H9 (cell line): Measurements from ENCODE around the gene ARSJ. TPM values are rescaled to one million over a fixed set of nuclear protein-coding genes. Genes with fewer than 3 reads are reported as not detected.
"Not testable (repeated sequence)": the region's sequence is repeated elsewhere in the genome, so short reads cannot be mapped to it uniquely, and the experiment has no call there.

ENCODE experiments used
- DNase-seq: peaks from one replicate; pipeline ENCODE4 v3.0.0-alpha.2; 2017
- H2AFZ ChIP-seq: one replicate; pipeline ENCODE4 v1.6.1; 2013; ENCODE audit warnings: mild to moderate bottlenecking, low read length, control low read depth, moderate library complexity
- H2AK5ac ChIP-seq: 2 replicates; pipeline ENCODE4 v1.6.1; 2013; ENCODE audit warnings: low read length, control low read depth, mixed read lengths; ENCODE audit not compliant: insufficient read length
- H2BK120ac ChIP-seq: one replicate; pipeline ENCODE4 v1.6.1; 2013; ENCODE audit warnings: low read depth, mild to moderate bottlenecking, low read length, control low read depth, inconsistent platforms; ENCODE audit not compliant: poor library complexity, severe bottlenecking
- H2BK12ac ChIP-seq: 2 replicates; pipeline ENCODE4 v1.6.1; 2013; ENCODE audit warnings: low read length, control low read depth, mixed read lengths, low read depth; ENCODE audit not compliant: insufficient read length
- H2BK15ac ChIP-seq: 2 replicates; pipeline ENCODE4 v1.6.1; 2013; ENCODE audit warnings: low read depth, low read length, control low read depth
- H2BK20ac ChIP-seq: one replicate; pipeline ENCODE4 v1.6.1; 2013; ENCODE audit warnings: low read depth, mild to moderate bottlenecking, low read length, control low read depth, inconsistent platforms; ENCODE audit not compliant: poor library complexity, severe bottlenecking
- H2BK5ac ChIP-seq: 2 replicates; pipeline ENCODE4 v1.6.1; 2013; ENCODE audit warnings: low read length, control low read depth, mixed read lengths; ENCODE audit not compliant: insufficient read length
- H3K14ac ChIP-seq: 2 replicates; pipeline ENCODE4 v1.6.1; 2013; ENCODE audit warnings: low read length, control low read depth; ENCODE audit not compliant: insufficient read depth
- H3K18ac ChIP-seq: 2 replicates; pipeline ENCODE4 v1.6.1; 2013; ENCODE audit warnings: low read depth, mild to moderate bottlenecking, mixed read lengths, low read length, control low read depth; ENCODE audit not compliant: insufficient read length
- H3K23ac ChIP-seq: 2 replicates; pipeline ENCODE4 v1.6.1; 2013; ENCODE audit warnings: low read length, control low read depth, mixed read lengths, low read depth; ENCODE audit not compliant: insufficient read length
- H3K23me2 ChIP-seq: 2 replicates; pipeline ENCODE4 v1.6.1; 2013; ENCODE audit warnings: low read depth, mild to moderate bottlenecking, mixed read lengths, low read length, control low read depth; ENCODE audit not compliant: insufficient read length, poor library complexity, severe bottlenecking
- H3K27ac ChIP-seq: 2 replicates; pipeline ENCODE4 v1.5.1; 2013; ENCODE audit warnings: low read length, control low read depth, mixed read lengths, low read depth; ENCODE audit not compliant: insufficient read length
- H3K27me3 ChIP-seq: 2 replicates; pipeline ENCODE4 v1.6.1; 2013; ENCODE audit warnings: low read length, control low read depth, inconsistent platforms; ENCODE audit not compliant: insufficient read depth
- H3K4ac ChIP-seq: 2 replicates; pipeline ENCODE4 v1.6.1; 2013; ENCODE audit warnings: low read depth, mild to moderate bottlenecking, control low read depth, inconsistent platforms, low read length, moderate library complexity
- H3K4me1 ChIP-seq: 2 replicates; pipeline ENCODE4 v1.6.1; 2013; ENCODE audit warnings: low read length, control low read depth, inconsistent platforms; ENCODE audit not compliant: insufficient read depth
- H3K4me2 ChIP-seq: 2 replicates; pipeline ENCODE4 v1.6.1; 2013; ENCODE audit warnings: low read length, control low read depth, mixed read lengths; ENCODE audit not compliant: insufficient read length, insufficient read depth
- H3K56ac ChIP-seq: 2 replicates; pipeline ENCODE4 v1.6.1; 2013; ENCODE audit warnings: low read depth, mild to moderate bottlenecking, mixed read lengths, low read length, control low read depth; ENCODE audit not compliant: insufficient read length
- H3K79me1 ChIP-seq: 2 replicates; pipeline ENCODE4 v1.6.1; 2013; ENCODE audit warnings: low read depth, mild to moderate bottlenecking, moderate library complexity, low read length, control low read depth, inconsistent platforms; ENCODE audit not compliant: insufficient read depth, poor library complexity, severe bottlenecking
- H3K79me2 ChIP-seq: 2 replicates; pipeline ENCODE4 v1.6.1; 2013; ENCODE audit warnings: low read length, control low read depth, inconsistent platforms; ENCODE audit not compliant: insufficient read depth
- H3K9ac ChIP-seq: 2 replicates; pipeline ENCODE4 v1.6.1; 2013; ENCODE audit warnings: low read length, control low read depth, mixed read lengths; ENCODE audit not compliant: insufficient read length; ENCODE audit errors: extremely low read depth
- H3K9me3 ChIP-seq: one replicate; pipeline ENCODE4 v1.6.1; 2013; ENCODE audit warnings: low read depth, low read length, inconsistent platforms; ENCODE audit not compliant: control insufficient read depth
- H3T11ph ChIP-seq: one replicate; pipeline ENCODE4 v1.6.1; 2013; ENCODE audit warnings: mild to moderate bottlenecking, low read length, control low read depth, inconsistent platforms
- H4K20me1 ChIP-seq: one replicate; pipeline ENCODE4 v1.6.1; 2013; ENCODE audit not compliant: control insufficient read depth, insufficient read length, insufficient read depth
- H4K5ac ChIP-seq: 2 replicates; pipeline ENCODE4 v1.6.1; 2013; ENCODE audit warnings: low read depth, mild to moderate bottlenecking, mixed read lengths, low read length, control low read depth; ENCODE audit not compliant: insufficient read length
- H4K8ac ChIP-seq: replicated peaks from 2 replicates; pipeline ENCODE4 v1.6.1; 2013; ENCODE audit warnings: low read length, control low read depth, mixed read lengths, low read depth; ENCODE audit not compliant: insufficient read length
- H4K91ac ChIP-seq: 2 replicates; pipeline ENCODE4 v1.6.1; 2013; ENCODE audit warnings: low read depth, mild to moderate bottlenecking, moderate library complexity, mixed read lengths, low read length, control low read depth; ENCODE audit not compliant: insufficient read length
- H3K27ac Mint-ChIP-seq, 3 experiments: 2 replicates in 2 of 3; 3 replicates in 1 of 3; pipeline ENCODE4 v1.8.0; 2020 to 2021; ENCODE audit warnings: mixed read lengths in 3 of 3, mild to moderate bottlenecking in 1 of 3, moderate library complexity in 1 of 3
- H3K27me3 Mint-ChIP-seq: 2 replicates; pipeline ENCODE4 v1.8.0; 2021; ENCODE audit warnings: low read depth, mild to moderate bottlenecking, moderate library complexity, mixed read lengths
- H3K36me3 Mint-ChIP-seq, 3 experiments: 2 replicates in 2 of 3; 3 replicates in 1 of 3; pipeline ENCODE4 v1.8.0; 2020 to 2021; ENCODE audit warnings: low read depth in 3 of 3, mixed read lengths in 3 of 3; ENCODE audit not compliant: insufficient read depth in 1 of 3
- H3K4me1 Mint-ChIP-seq, 2 experiments: 2 replicates each; pipeline ENCODE4 v1.8.0; 2020; ENCODE audit warnings: mixed read lengths in 2 of 2
- H3K4me3 Mint-ChIP-seq, 2 experiments: 2 replicates in 1 of 2; 3 replicates in 1 of 2; pipeline ENCODE4 v1.8.0; 2020 to 2021; ENCODE audit warnings: mild to moderate bottlenecking in 2 of 2, mixed read lengths in 2 of 2, moderate library complexity in 1 of 2
- H3K9me3 Mint-ChIP-seq, 2 experiments: 2 replicates in 1 of 2; 3 replicates in 1 of 2; pipeline ENCODE4 v1.8.0; 2020; ENCODE audit warnings: mild to moderate bottlenecking in 2 of 2, mixed read lengths in 2 of 2, moderate library complexity in 1 of 2
- WGBS: extraction: QIAGEN DNeasy Blood & Tissue Kit; methylation state at CpG from one replicate; pipeline ENCODE4 v1.1.7; 2013; ENCODE audit warnings: missing lambda C conversion rate, low lambda C conversion rate, mixed read lengths; ENCODE audit not compliant: insufficient read length; ENCODE audit errors: extremely low coverage; 5-methylcytosine and 5-hydroxymethylcytosine counted together
- total RNA-seq: library from RNA; stranded (reverse); gene quantifications from 2 replicates; pipeline ENCODE4 v1.2.1, GENCODE V29; 2021
- TF ChIP-seq, protein P1 (sequence below): fragments of 200-600 bp; sonication (generic); conservative IDR thresholded peaks from 3 replicates; pipeline ENCODE4 v1.8.0; 2021; ENCODE audit warnings: antibody characterized with exemption, mild to moderate bottlenecking

Gene ARSJ
- total RNA-seq, 1 experiment from 2014 or later, result 1.1 TPM

DNA sequence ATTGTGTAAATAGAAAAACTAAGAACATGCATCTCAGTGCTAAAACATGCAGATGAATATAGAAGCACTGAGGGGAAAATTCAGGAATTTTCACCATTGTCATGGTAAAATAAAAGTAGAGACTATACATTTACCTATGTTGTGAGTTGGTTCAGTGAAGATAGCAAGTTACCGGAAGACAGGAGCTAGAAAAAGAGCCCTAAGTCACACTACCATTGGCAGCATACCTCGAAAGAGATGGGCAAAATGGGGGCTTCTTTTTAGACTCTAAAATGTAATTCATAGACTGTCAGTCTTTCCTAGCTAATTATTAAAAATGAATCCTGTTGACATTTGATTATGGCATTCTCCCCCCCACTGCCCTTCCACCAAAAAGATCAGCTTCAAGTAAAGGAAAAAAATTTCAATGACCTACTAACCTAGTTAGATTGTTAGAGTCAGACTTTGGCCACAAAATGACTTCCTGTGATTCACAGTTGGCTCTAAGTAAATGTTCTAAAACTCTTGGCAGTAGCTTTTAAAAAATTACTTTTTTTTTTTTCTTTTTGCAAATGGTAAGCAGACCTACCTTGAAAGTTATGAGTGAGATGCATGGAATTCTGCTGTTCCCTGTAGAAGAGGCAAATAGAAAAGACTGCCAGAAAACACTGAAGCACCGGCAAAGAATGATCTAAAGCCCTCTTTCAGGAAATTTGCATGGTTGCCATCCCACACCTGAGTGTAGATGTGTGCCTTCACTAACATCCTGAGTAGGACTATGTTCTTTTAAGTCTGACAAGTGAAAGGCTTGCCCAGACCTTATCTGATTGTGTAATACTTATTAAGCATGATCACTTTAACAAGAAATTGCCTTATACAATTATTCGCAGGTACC, 26.4 kb upstream of the ARSJ start:
- no peak overlapping the region for H3K14ac ChIP-seq
- no peak overlapping the region for H3K56ac ChIP-seq
- H3K9me3 ChIP-seq, result no peaks in the 10 kb centered on the region
- Mint-ChIP-seq H3K4me3 (no peak overlapping the region), H3K4me1 (peaks cover 14% of the 10 kb centered on the region in 2 experiments), H3K9me3 (peaks cover 0 to 4% of the 10 kb centered on the region in 2 experiments; a peak in 1 of 5 replicates), H3K36me3 (no peaks in the 10 kb centered on the region; a peak in 1 of 7 replicates), H3K27ac (no peak overlapping the region), H3K27me3 (no peaks in the 10 kb centered on the region)
- H2AK5ac ChIP-seq, result no peak overlapping the region
- no peak overlapping the region for H2BK15ac ChIP-seq
- H2BK12ac ChIP-seq, result no peak overlapping the region
- H3K79me2 ChIP-seq, result no peaks in the 10 kb centered on the region
- no peak overlapping the region for H4K8ac ChIP-seq
- no peak overlapping the region for H3K27ac ChIP-seq
- no peak overlapping the region for H3K23ac ChIP-seq
- H3K23me2 ChIP-seq, result no peaks in the 10 kb centered on the region
- H3K79me1 ChIP-seq, result no peaks in the 10 kb centered on the region
- peaks cover 3% of the 10 kb centered on the region; the same call in 1 of the 2 replicates for H3K4me1 ChIP-seq
- no peak overlapping the region for H3K9ac ChIP-seq
- H2BK120ac ChIP-seq, result no peak overlapping the region
- no peak overlapping the region for H3T11ph ChIP-seq
- H2AFZ ChIP-seq, result no peak overlapping the region
- H2BK20ac ChIP-seq, result no peak overlapping the region
- WGBS, result no CpG with 5 or more reads among the region's 4 CpGs
- H2BK5ac ChIP-seq, result no peak overlapping the region
- no peaks in the 10 kb centered on the region for H4K20me1 ChIP-seq
- H4K91ac ChIP-seq, result no peak overlapping the region
- no peak overlapping the region for H3K4ac ChIP-seq
- no peak overlapping the region for H4K5ac ChIP-seq
- TF ChIP-seq, protein P1, sequence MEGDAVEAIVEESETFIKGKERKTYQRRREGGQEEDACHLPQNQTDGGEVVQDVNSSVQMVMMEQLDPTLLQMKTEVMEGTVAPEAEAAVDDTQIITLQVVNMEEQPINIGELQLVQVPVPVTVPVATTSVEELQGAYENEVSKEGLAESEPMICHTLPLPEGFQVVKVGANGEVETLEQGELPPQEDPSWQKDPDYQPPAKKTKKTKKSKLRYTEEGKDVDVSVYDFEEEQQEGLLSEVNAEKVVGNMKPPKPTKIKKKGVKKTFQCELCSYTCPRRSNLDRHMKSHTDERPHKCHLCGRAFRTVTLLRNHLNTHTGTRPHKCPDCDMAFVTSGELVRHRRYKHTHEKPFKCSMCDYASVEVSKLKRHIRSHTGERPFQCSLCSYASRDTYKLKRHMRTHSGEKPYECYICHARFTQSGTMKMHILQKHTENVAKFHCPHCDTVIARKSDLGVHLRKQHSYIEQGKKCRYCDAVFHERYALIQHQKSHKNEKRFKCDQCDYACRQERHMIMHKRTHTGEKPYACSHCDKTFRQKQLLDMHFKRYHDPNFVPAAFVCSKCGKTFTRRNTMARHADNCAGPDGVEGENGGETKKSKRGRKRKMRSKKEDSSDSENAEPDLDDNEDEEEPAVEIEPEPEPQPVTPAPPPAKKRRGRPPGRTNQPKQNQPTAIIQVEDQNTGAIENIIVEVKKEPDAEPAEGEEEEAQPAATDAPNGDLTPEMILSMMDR, result no peak
- no peak overlapping the region for H3K18ac ChIP-seq
- H3K27me3 ChIP-seq, result no peaks in the 10 kb centered on the region
- no peak overlapping the region for H3K4me2 ChIP-seq
- no peak for DNase-seq

DNA sequence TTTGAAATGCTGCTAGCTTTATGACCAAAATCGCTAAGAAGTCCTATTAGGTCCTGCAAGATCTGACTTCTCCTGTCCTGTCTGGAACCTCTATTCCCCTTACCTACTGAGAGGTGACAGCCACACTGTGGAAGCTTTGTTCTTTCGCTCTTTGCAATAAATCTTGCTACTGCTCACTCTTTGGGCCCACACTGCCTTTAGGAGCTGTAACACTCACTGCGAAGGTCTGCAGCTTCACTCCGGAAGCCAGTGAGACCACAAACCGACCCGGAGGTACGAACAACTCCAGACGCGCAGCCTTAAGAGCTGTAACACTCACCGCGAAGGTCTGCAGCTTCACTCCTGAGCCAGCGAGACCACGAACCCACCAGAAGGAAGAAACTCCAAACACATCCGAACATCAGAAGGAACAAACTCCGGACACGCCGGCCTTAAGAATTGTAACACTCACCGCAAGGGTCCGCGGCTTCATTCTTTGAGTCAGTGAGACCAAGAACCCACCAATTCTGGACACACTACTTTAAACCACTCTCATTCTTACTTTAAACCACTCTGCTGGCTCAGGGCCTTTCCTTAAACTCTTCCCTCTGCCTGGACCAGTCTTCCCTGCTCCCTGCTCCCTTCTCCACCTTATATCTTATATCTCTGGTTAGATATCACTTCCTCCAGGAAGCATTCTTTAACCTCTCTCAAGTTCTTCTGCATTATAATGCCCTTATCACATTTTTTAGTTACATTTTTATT, 25.2 kb upstream of the ARSJ start:
- not testable (repeated sequence) for H2BK5ac ChIP-seq, H3K9me3 ChIP-seq, H3K9ac ChIP-seq, H2BK20ac ChIP-seq, H4K5ac ChIP-seq, DNase-seq, H4K20me1 ChIP-seq, H3K14ac ChIP-seq, H2BK120ac ChIP-seq, H3K4ac ChIP-seq, H3K18ac ChIP-seq, H2AFZ ChIP-seq, H3K79me1 ChIP-seq, H3K36me3 Mint-ChIP-seq, H3K23ac ChIP-seq, H3K79me2 ChIP-seq, H3K4me1 ChIP-seq, H3K9me3 Mint-ChIP-seq, H4K91ac ChIP-seq, H3K23me2 ChIP-seq, H3K4me3 Mint-ChIP-seq, H2AK5ac ChIP-seq, H4K8ac ChIP-seq, H3K27ac Mint-ChIP-seq, H3K56ac ChIP-seq, H3T11ph ChIP-seq, H3K27me3 ChIP-seq, H3K27ac ChIP-seq, H2BK15ac ChIP-seq, H3K27me3 Mint-ChIP-seq, H3K4me2 ChIP-seq, H2BK12ac ChIP-seq
- WGBS, result no CpG with 5 or more reads among the region's 20 CpGs
- peaks cover 14% of the 10 kb centered on the region in 2 experiments for H3K4me1 Mint-ChIP-seq
